Neuronal stem cell (in vitro differentiated cells): ENCODE results near the gene KCNT2.

Source experiments
- DNase-seq: peaks from one replicate; pipeline ENCODE4 v3.0.0-alpha.2; 2013; ENCODE audit warnings: low spot score
- H2AFZ ChIP-seq: one replicate; pipeline ENCODE4 v1.6.1; 2013; ENCODE audit warnings: mild to moderate bottlenecking, low read length, inconsistent platforms
- H2AK5ac ChIP-seq: 2 replicates; pipeline ENCODE4 v1.6.1; 2013; ENCODE audit warnings: low read depth, mild to moderate bottlenecking, inconsistent platforms, low read length, moderate library complexity, mixed read lengths
- H2BK120ac ChIP-seq: 2 replicates; pipeline ENCODE4 v1.6.1; 2013; ENCODE audit warnings: low read depth, mild to moderate bottlenecking, inconsistent platforms, low read length, moderate library complexity, mixed read lengths
- H2BK12ac ChIP-seq: one replicate; pipeline ENCODE4 v1.6.1; 2013; ENCODE audit warnings: low read length, inconsistent platforms
- H2BK15ac ChIP-seq: 2 replicates; pipeline ENCODE4 v1.6.1; 2013; ENCODE audit warnings: mild to moderate bottlenecking, low read length, inconsistent platforms, mixed read lengths
- H2BK5ac ChIP-seq: one replicate; pipeline ENCODE4 v1.6.1; 2013; ENCODE audit warnings: inconsistent platforms, mild to moderate bottlenecking, low read length, moderate library complexity
- H3K14ac ChIP-seq: one replicate; pipeline ENCODE4 v1.6.1; 2013; ENCODE audit warnings: low read length, inconsistent platforms
- H3K18ac ChIP-seq: 2 replicates; pipeline ENCODE4 v1.6.1; 2013; ENCODE audit warnings: low read length, inconsistent platforms
- H3K23ac ChIP-seq: 2 replicates; pipeline ENCODE4 v1.6.1; 2013; ENCODE audit warnings: low read depth, mild to moderate bottlenecking, mixed read lengths, low read length, inconsistent platforms; ENCODE audit not compliant: poor library complexity
- H3K27ac ChIP-seq: replicated peaks from 3 replicates; pipeline ENCODE4 v1.5.1; 2013; ENCODE audit warnings: low read length, inconsistent platforms
- H3K27me3 ChIP-seq, 3 experiments: 2 replicates each; pipeline ENCODE4 v1.6.1; 2013; ENCODE audit warnings: low read length in 3 of 3, mild to moderate bottlenecking in 2 of 3, inconsistent platforms in 1 of 3, low read depth in 1 of 3, mixed read lengths in 1 of 3, moderate library complexity in 1 of 3; ENCODE audit not compliant: control insufficient read depth in 3 of 3, insufficient read depth in 3 of 3
- H3K36me3 ChIP-seq, 2 donors: replicated peaks in 1 of 2; 2 replicates each; pipeline ENCODE4 v1.6.1; 2013; ENCODE audit warnings: low read length in 2 of 2; ENCODE audit not compliant: control insufficient read depth in 2 of 2, insufficient read depth in 2 of 2
- H3K4ac ChIP-seq: 2 replicates; pipeline ENCODE4 v1.6.1; 2013; ENCODE audit warnings: inconsistent platforms, mild to moderate bottlenecking, low read length, moderate library complexity
- H3K4me1 ChIP-seq, 2 donors: 1 replicate in 1 of 2; 2 replicates in 1 of 2; pipeline ENCODE4 v1.6.1; 2013; ENCODE audit warnings: low read length in 2 of 2, low read depth in 1 of 2; ENCODE audit not compliant: control insufficient read depth in 2 of 2, insufficient read depth in 1 of 2
- H3K4me2 ChIP-seq: one replicate; pipeline ENCODE4 v1.6.1; 2013; ENCODE audit warnings: mild to moderate bottlenecking, low read length, inconsistent platforms; ENCODE audit not compliant: insufficient read depth, poor library complexity, severe bottlenecking
- H3K4me3 ChIP-seq, 2 donors: 2 replicates each; pipeline ENCODE4 v1.5.1; 2013; ENCODE audit warnings: low read length in 2 of 2, mild to moderate bottlenecking in 2 of 2, inconsistent platforms in 1 of 2, moderate library complexity in 1 of 2
- H3K79me1 ChIP-seq: one replicate; pipeline ENCODE4 v1.6.1; 2013; ENCODE audit warnings: low read depth, mild to moderate bottlenecking, inconsistent platforms, low read length, moderate library complexity
- H3K9ac ChIP-seq: one replicate; pipeline ENCODE4 v1.6.1; 2013; ENCODE audit warnings: mild to moderate bottlenecking, low read depth, low read length, inconsistent platforms; ENCODE audit not compliant: poor library complexity
- H3K9me3 ChIP-seq, 2 donors: replicated peaks in 1 of 2; 2 replicates each; pipeline versions ENCODE3 to v1.6.1; 2013; ENCODE audit warnings: low read length in 2 of 2, mild to moderate bottlenecking in 2 of 2, inconsistent platforms in 1 of 2, low read depth in 1 of 2, mixed read lengths in 1 of 2, moderate library complexity in 1 of 2; ENCODE audit not compliant: control insufficient read depth in 2 of 2, insufficient read depth in 1 of 2
- H4K8ac ChIP-seq: one replicate; pipeline ENCODE4 v1.6.1; 2013; ENCODE audit warnings: low read depth, mild to moderate bottlenecking, inconsistent platforms, low read length, moderate library complexity
- H4K91ac ChIP-seq: one replicate; pipeline ENCODE4 v1.6.1; 2013; ENCODE audit warnings: low read length, low read depth, mild to moderate bottlenecking, inconsistent platforms; ENCODE audit not compliant: poor library complexity
- WGBS, 2 donors: extraction: QIAGEN DNeasy Blood & Tissue Kit; methylation state at CpG; one replicate each; pipeline ENCODE4 v1.1.7; 2013; ENCODE audit warnings: missing lambda C conversion rate in 2 of 2, mixed read lengths in 1 of 2; ENCODE audit not compliant: insufficient read length in 2 of 2, insufficient replicate concordance in 1 of 2; ENCODE audit errors: extremely low coverage in 2 of 2; 5-methylcytosine and 5-hydroxymethylcytosine counted together

The KCNT2 gene

DNA sequence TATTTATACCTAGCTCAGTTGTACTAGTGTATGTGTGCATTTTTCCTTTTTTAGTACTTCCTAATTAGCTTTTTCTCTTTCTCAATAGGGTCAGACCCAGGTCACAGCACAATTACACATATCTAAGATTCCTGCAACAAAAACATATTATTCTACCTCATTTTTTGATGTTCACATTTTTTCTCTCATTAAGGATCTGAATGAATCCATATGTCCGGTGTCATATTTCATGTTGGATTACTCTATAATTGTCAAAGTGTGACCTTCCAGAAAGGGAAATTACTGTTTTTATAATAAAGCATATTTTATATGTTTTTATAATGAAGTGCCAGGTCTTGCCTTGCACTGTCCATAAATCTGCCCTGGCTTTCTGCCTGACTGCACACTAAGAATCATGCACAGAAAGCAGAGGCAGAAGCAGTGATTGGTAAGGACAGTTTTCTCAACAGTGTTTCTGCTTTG is 143.7 kb downstream of the KCNT2 start:
- no peak for DNase-seq
- Histone ChIP-seq H3K27me3 (no peaks in the 10 kb centered on the region), H3K23ac (no peak overlapping the region), H3K4me2 (no peak overlapping the region), H2AFZ (no peak overlapping the region), H3K14ac (no peak overlapping the region), H3K79me1 (no peaks in the 10 kb centered on the region), H3K9ac (no peak overlapping the region), H4K91ac (no peak overlapping the region), H2BK15ac (no peak overlapping the region), H2BK5ac (no peak overlapping the region), H3K27ac (no peak overlapping the region), H2BK120ac (no peak overlapping the region), H4K8ac (no peak overlapping the region), H3K36me3 (peaks cover 0 to 13% of the 10 kb centered on the region in 2 donors), H3K18ac (no peak overlapping the region), H2AK5ac (no peak overlapping the region), H3K4me1 (no peaks in the 10 kb centered on the region), H3K4ac (no peak overlapping the region), H3K9me3 (no peaks in the 10 kb centered on the region), H3K4me3 (no peak overlapping the region), H2BK12ac (no peak overlapping the region)
- WGBS, 2 donors, result no CpG with 5 or more reads among the region's 1 CpG

DNA sequence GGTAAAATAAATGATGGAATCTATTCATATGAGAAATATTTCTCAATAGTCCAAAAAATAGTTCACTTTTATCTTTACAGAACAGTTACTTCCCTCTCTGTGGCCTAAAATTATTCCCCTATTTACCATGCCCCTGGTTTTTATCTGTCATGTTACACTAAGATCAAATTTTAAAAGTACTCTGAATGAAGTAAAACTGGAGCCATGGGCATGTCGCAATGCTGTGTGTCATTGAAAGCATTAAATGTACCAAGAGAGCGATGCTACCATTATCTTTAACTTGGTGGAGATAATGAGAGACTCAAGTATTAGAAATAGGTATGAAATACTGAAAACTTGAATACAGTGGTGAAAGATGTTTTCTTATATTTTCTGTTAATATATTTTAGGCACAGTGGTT is 146.2 kb downstream of the KCNT2 start:
- WGBS, 2 donors, result no CpG with 5 or more reads among the region's 2 CpGs
- Histone ChIP-seq H2BK120ac (no peak overlapping the region), H3K23ac (no peak overlapping the region), H3K18ac (no peak overlapping the region), H2AFZ (no peak overlapping the region), H3K4me3 (no peak overlapping the region), H4K8ac (no peak overlapping the region), H3K9me3 (no peaks in the 10 kb centered on the region), H3K9ac (no peak overlapping the region), H3K4ac (no peak overlapping the region), H3K4me2 (no peak overlapping the region), H2BK5ac (no peak overlapping the region), H3K27ac (no peak overlapping the region), H2BK15ac (no peak overlapping the region), H3K36me3 (peaks cover 0 to 13% of the 10 kb centered on the region in 2 donors), H3K79me1 (no peaks in the 10 kb centered on the region), H3K14ac (no peak overlapping the region), H2AK5ac (no peak overlapping the region), H3K27me3 (no peaks in the 10 kb centered on the region), H4K91ac (no peak overlapping the region), H2BK12ac (no peak overlapping the region), H3K4me1 (no peaks in the 10 kb centered on the region)
- DNase-seq, result no peak

DNA sequence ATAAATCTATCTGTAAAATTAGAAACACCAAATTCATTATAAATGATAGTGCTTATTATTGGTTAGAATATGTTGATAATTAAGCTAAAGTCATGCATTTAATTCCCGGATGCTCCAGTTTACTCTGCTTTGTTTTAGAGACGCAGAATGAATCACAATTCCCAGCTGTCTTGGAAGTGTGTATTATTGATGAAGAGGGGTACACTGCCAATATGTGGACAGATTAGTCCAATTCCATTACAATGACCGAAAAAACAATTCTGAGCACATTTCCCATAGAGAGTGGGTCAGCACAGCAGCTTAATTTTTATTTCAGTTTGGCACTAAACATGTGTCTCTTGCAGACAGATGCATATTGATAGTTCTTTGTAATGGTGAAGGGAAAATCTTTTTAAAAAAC is 146.7 kb downstream of the KCNT2 start:
- H3K9me3 ChIP-seq, result no peaks in the 10 kb centered on the region
- no peak overlapping the region for H4K8ac ChIP-seq
- H3K18ac ChIP-seq, result no peak overlapping the region
- no peak overlapping the region for H3K14ac ChIP-seq
- no peaks in the 10 kb centered on the region for H3K27me3 ChIP-seq
- H2AK5ac ChIP-seq, result no peak overlapping the region
- no peak overlapping the region for H3K9ac ChIP-seq
- no peaks in the 10 kb centered on the region for H3K79me1 ChIP-seq
- WGBS, 2 donors, result no CpG with 5 or more reads among the region's 3 CpGs
- H3K23ac ChIP-seq, result no peak overlapping the region
- no peak overlapping the region for H2BK15ac ChIP-seq
- H3K4me1 ChIP-seq, result no peaks in the 10 kb centered on the region
- no peak overlapping the region for H3K27ac ChIP-seq
- H2BK120ac ChIP-seq, result no peak overlapping the region
- DNase-seq, result no peak
- no peak overlapping the region for H3K4me2 ChIP-seq
- H2AFZ ChIP-seq, result no peak overlapping the region
- H3K36me3 ChIP-seq, result peaks cover 0 to 13% of the 10 kb centered on the region in 2 donors
- no peak overlapping the region for H3K4ac ChIP-seq
- no peak overlapping the region for H2BK5ac ChIP-seq
- no peak overlapping the region for H3K4me3 ChIP-seq
- H2BK12ac ChIP-seq, result no peak overlapping the region
- no peak overlapping the region for H4K91ac ChIP-seq

DNA sequence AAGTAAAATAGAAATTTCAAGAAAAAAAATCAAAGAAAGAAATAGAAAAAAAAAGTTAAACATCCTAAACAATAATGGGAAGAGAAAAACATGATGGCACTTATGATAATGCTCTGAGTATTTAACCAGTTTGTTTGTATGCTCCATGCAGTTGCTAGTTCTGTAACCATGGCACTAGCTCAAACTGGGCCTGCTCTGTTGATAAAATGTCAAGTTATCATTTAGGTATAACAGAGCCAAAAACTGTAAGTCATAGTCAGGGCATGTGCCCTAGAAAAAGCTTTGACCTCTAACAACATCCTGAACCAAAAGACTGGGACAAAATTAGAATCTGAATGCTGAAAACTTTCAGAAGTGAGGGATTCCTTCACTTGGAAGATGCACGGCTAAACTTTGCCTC is 148.9 kb downstream of the KCNT2 start:
- peaks cover 2% of the 10 kb centered on the region for H3K79me1 ChIP-seq
- H3K4me1 ChIP-seq, result no peaks in the 10 kb centered on the region
- H3K27ac ChIP-seq, result no peak overlapping the region
- H3K4ac ChIP-seq, result no peak overlapping the region
- no peak overlapping the region for H2BK15ac ChIP-seq
- H3K4me3 ChIP-seq, result no peak overlapping the region
- no peak overlapping the region for H2AFZ ChIP-seq
- no peaks in the 10 kb centered on the region for H3K9me3 ChIP-seq
- no peak overlapping the region for H2AK5ac ChIP-seq
- H3K9ac ChIP-seq, result no peak overlapping the region
- peaks cover 0 to 7% of the 10 kb centered on the region in 2 donors for H3K36me3 ChIP-seq
- H4K8ac ChIP-seq, result no peak overlapping the region
- no peak overlapping the region for H3K18ac ChIP-seq
- no peak overlapping the region for H4K91ac ChIP-seq
- H2BK12ac ChIP-seq, result no peak overlapping the region
- no peak overlapping the region for H2BK5ac ChIP-seq
- no CpG with 5 or more reads among the region's 1 CpG for WGBS, 2 donors
- no peak overlapping the region for H3K23ac ChIP-seq
- H3K14ac ChIP-seq, result no peak overlapping the region
- no peak for DNase-seq
- H2BK120ac ChIP-seq, result no peak overlapping the region
- no peaks in the 10 kb centered on the region for H3K27me3 ChIP-seq
- no peak overlapping the region for H3K4me2 ChIP-seq
